ENCODE data around the gene DDAH2. TPM values are rescaled to one million over a fixed set of nuclear protein-coding genes. Genes with fewer than 3 reads are reported as not detected.

The DDAH2 gene
- total RNA-seq, 1 donor from 2014 or later, result 194 TPM

DNA sequence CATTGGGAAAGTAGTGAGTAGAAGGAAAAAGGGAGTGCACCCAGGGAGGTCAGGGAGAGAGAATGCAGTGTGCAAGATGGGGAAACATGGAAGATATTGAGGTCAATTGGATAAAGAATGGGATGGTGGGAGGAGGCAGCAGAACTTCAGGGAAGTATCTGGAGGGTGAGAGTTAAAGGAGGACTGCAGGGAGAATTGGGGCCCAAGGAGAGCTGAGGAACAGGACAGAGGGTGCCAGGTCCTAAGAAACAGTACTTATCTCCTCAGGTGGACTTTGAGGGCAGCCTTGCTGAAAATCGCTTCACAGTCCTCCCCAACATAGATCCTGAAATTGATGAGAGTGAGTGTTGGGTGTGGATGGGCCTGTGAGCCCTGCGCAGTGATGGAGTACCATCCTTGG, 29.2 kb upstream of the DDAH2 start:
- TF ChIP-seq, protein P1, sequence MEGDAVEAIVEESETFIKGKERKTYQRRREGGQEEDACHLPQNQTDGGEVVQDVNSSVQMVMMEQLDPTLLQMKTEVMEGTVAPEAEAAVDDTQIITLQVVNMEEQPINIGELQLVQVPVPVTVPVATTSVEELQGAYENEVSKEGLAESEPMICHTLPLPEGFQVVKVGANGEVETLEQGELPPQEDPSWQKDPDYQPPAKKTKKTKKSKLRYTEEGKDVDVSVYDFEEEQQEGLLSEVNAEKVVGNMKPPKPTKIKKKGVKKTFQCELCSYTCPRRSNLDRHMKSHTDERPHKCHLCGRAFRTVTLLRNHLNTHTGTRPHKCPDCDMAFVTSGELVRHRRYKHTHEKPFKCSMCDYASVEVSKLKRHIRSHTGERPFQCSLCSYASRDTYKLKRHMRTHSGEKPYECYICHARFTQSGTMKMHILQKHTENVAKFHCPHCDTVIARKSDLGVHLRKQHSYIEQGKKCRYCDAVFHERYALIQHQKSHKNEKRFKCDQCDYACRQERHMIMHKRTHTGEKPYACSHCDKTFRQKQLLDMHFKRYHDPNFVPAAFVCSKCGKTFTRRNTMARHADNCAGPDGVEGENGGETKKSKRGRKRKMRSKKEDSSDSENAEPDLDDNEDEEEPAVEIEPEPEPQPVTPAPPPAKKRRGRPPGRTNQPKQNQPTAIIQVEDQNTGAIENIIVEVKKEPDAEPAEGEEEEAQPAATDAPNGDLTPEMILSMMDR (conservative IDR thresholded peaks at IDR 0.05), result no peak
- peaks cover 17% of the 10 kb centered on the region for H3K4me1 Mint-ChIP-seq

GRCh38 chr6:31752739-31753319, 23.7 kb upstream of the DDAH2 start:
- no peak for DNase-seq (ENCODE audit: low read depth, low spot score)
- Mint-ChIP-seq H3K27ac (ENCODE audit: unreplicated experiment) (no peak overlapping the region), H3K36me3 (ENCODE audit: low read depth) (peaks cover 9% of the 10 kb centered on the region), H3K4me3 (no peak overlapping the region), H3K4me1 (no peaks in the 10 kb centered on the region), H3K9me3 (no peaks in the 10 kb centered on the region), H3K27me3 (ENCODE audit: low read depth) (no peaks in the 10 kb centered on the region)
- TF ChIP-seq, protein P1 (conservative IDR thresholded peaks at IDR 0.05), result no peak

More for the DNA sequence above, 29.2 kb upstream of the DDAH2 start:
- no peak overlapping the region for H3K27ac Mint-ChIP-seq (ENCODE audit: unreplicated experiment)
- no peaks in the 10 kb centered on the region for H3K9me3 Mint-ChIP-seq
- peaks cover 28% of the 10 kb centered on the region for H3K36me3 Mint-ChIP-seq (ENCODE audit: low read depth)
- no peak for DNase-seq (ENCODE audit: low read depth, low spot score)
- no peaks in the 10 kb centered on the region for H3K27me3 Mint-ChIP-seq (ENCODE audit: low read depth)
- H3K4me3 Mint-ChIP-seq, result no peak overlapping the region

DNA sequence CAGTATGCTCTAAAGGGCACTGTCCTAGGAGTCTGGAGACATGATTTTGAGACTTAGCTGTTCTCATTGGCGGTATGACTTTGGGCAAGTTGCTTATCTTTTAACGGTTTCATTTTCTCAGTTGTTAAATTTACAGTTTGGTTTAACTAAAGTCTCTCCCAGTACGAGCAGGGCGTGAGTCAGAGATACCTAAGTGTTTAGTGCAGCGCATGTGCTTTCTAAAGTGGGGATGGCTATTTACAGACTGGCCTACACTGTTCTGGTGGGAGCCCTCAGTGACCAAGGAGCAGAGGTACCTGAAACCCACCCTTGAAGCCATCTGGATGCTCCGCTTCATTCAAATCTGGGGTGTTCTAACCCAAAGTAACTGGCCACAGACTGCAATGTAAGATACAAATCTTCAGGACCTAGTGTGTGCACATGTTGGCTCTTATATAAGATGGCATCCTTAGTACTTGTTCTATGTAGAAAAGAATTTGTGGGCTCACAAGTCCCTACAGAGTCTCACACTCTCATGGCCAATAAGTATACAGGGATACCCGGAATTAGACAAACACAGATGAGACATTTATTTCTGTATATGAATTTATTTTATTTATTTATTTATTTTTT, 21.4 kb upstream of the DDAH2 start:
- no peak overlapping the region for H3K4me3 Mint-ChIP-seq
- no peaks in the 10 kb centered on the region for H3K27me3 Mint-ChIP-seq (ENCODE audit: low read depth)
- peaks cover 13% of the 10 kb centered on the region for H3K36me3 Mint-ChIP-seq (ENCODE audit: low read depth)
- TF ChIP-seq, protein P1 (conservative IDR thresholded peaks at IDR 0.05), result no peak
- no peak for DNase-seq (ENCODE audit: low read depth, low spot score)
- peak overlapping the region; percentile 20 for H3K27ac Mint-ChIP-seq (ENCODE audit: unreplicated experiment)
- H3K9me3 Mint-ChIP-seq, result no peaks in the 10 kb centered on the region
- H3K4me1 Mint-ChIP-seq, result peaks cover 6% of the 10 kb centered on the region

DNA sequence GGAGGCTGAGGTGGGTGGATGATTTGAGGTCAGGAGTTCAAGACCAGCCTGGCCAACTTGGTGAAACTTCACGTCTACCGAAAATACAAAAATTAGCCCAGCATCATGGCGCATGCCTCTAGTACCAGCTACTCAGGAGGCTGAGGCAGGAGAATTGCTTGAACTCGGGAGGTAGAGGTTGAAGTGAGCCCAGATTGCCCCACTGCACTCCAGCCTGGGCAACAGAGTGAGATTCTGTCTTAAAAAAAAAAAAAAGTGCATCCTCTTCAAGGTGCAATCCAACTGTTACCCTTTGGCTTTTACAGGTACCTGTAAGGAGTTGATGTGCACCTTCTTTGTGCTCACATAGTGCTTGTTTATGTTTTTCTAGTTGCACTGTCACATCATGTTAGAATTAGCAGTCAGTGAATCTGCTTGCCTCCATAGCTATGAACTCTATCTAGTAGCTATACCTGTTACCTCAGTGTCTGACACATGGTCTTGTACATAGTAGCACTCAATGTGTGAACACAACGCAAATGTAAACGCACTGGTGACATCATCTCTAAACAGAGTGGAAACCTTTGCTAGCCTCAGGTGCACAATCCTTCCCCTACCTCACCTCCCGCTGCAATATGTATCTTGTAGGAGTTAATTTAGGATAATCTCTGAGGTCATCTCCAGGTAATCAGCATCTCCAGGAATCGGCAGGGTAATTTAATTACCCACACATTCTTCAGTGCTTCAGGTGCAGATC, 20.4 kb upstream of the DDAH2 start:
- Mint-ChIP-seq H3K4me3 (no peak overlapping the region), H3K4me1 (peaks cover 13% of the 10 kb centered on the region), H3K27me3 (ENCODE audit: low read depth) (no peaks in the 10 kb centered on the region), H3K9me3 (no peaks in the 10 kb centered on the region), H3K36me3 (ENCODE audit: low read depth) (peaks cover 13% of the 10 kb centered on the region), H3K27ac (ENCODE audit: unreplicated experiment) (no peak overlapping the region)
- TF ChIP-seq, protein P1 (conservative IDR thresholded peaks at IDR 0.05), result no peak
- no peak for DNase-seq (ENCODE audit: low read depth, low spot score)

GRCh38 chr6:31744422-31744821, 15.3 kb upstream of the DDAH2 start:
- Mint-ChIP-seq H3K27me3 (ENCODE audit: low read depth) (no peaks in the 10 kb centered on the region), H3K27ac (ENCODE audit: unreplicated experiment) (peak overlapping the region; percentile 23), H3K4me3 (no peak overlapping the region), H3K36me3 (ENCODE audit: low read depth) (peaks cover 18% of the 10 kb centered on the region), H3K9me3 (no peaks in the 10 kb centered on the region), H3K4me1 (peaks cover 48% of the 10 kb centered on the region)
- no peak for DNase-seq (ENCODE audit: low read depth, low spot score)
- TF ChIP-seq, protein P1 (conservative IDR thresholded peaks at IDR 0.05), result no peak
